ENCODE data around the gene CCDC183. TPM values are rescaled to one million over a fixed set of nuclear protein-coding genes. Genes with fewer than 3 reads are reported as not detected.

The CCDC183 gene
- total RNA-seq, 4 donors from 2014 or later, result 2.0 TPM; not detected in 2

GRCh38 chr9:136854842-136855460 is 58.8 kb downstream of the CCDC183 start:
- H3K4me3 ChIP-seq, result no peak overlapping the region
- peak in 1 of 2 donors; percentile 15 for DNase-seq
- H3K27me3 ChIP-seq, result no peaks in the 10 kb centered on the region
- H3K4me1 ChIP-seq, result peaks cover 4 to 8% of the 10 kb centered on the region in 2 donors
- intact Hi-C loops (cut with DNase I; ENCODE audit: low total_unique reads), result no loop called here
- TF ChIP-seq POLR2A (IDR thresholded peaks at IDR 0.05), result no peak
- TF ChIP-seq CTCF (IDR thresholded peaks at IDR 0.05), result no peak
- no peaks in the 10 kb centered on the region for H3K9me3 ChIP-seq
- H3K27ac ChIP-seq, result no peak overlapping the region
- H3K36me3 ChIP-seq, result no peaks in the 10 kb centered on the region

- no peaks in the 10 kb centered on the region for H3K9me3 ChIP-seq
- H3K36me3 ChIP-seq, result no peaks in the 10 kb centered on the region
- no peaks in the 10 kb centered on the region for H3K27me3 ChIP-seq
- H3K4me3 ChIP-seq, result no peak overlapping the region
- no peak overlapping the region for H3K27ac ChIP-seq
- intact Hi-C loops (cut with DNase I; ENCODE audit: low total_unique reads), result no loop called here
- DNase-seq, result peak in 1 of 2 donors; percentile 16
- peaks cover 0 to 2% of the 10 kb centered on the region in 2 donors for H3K4me1 ChIP-seq
- TF ChIP-seq CTCF (IDR thresholded peaks at IDR 0.05) (no peak), POLR2A (IDR thresholded peaks at IDR 0.05) (no peak)
Measured at GRCh38 chr9:136855461-136856078, 59.4 kb downstream of the CCDC183 start.

GRCh38 chr9:136856079-136856476 is 59.9 kb downstream of the CCDC183 start:
- H3K27ac ChIP-seq, result no peak overlapping the region
- DNase-seq, result peak in 1 of 2 donors; percentile 13
- H3K27me3 ChIP-seq, result no peaks in the 10 kb centered on the region
- intact Hi-C loops (cut with DNase I; ENCODE audit: low total_unique reads), result no loop called here
- H3K4me3 ChIP-seq, result no peak overlapping the region
- no peak for TF ChIP-seq CTCF (IDR thresholded peaks at IDR 0.05)
- no peak for TF ChIP-seq POLR2A (IDR thresholded peaks at IDR 0.05)
- no peaks in the 10 kb centered on the region for H3K9me3 ChIP-seq
- no peaks in the 10 kb centered on the region for H3K36me3 ChIP-seq
- no peaks in the 10 kb centered on the region for H3K4me1 ChIP-seq

- H3K27me3 ChIP-seq, result no peaks in the 10 kb centered on the region
- no peaks in the 10 kb centered on the region for H3K9me3 ChIP-seq
- no peaks in the 10 kb centered on the region for H3K36me3 ChIP-seq
- H3K27ac ChIP-seq, result no peak overlapping the region
- intact Hi-C loops (cut with DNase I; ENCODE audit: low total_unique reads), result no loop called here
- H3K4me3 ChIP-seq, result no peak overlapping the region
- no peaks in the 10 kb centered on the region for H3K4me1 ChIP-seq
- DNase-seq, result no peak
- no peak for TF ChIP-seq POLR2A (IDR thresholded peaks at IDR 0.05)
- no peak for TF ChIP-seq CTCF (IDR thresholded peaks at IDR 0.05)
Measured at GRCh38 chr9:136856541-136857141, 60.5 kb downstream of the CCDC183 start.

GRCh38 chr9:136857166-136857565 is 61.0 kb downstream of the CCDC183 start:
- TF ChIP-seq CTCF (IDR thresholded peaks at IDR 0.05), result no peak
- no peak for TF ChIP-seq POLR2A (IDR thresholded peaks at IDR 0.05)
- no peaks in the 10 kb centered on the region for H3K27me3 ChIP-seq
- no peaks in the 10 kb centered on the region for H3K4me1 ChIP-seq
- no peak overlapping the region for H3K27ac ChIP-seq
- H3K4me3 ChIP-seq, result no peak overlapping the region
- intact Hi-C loops (cut with DNase I; ENCODE audit: low total_unique reads), result no loop called here
- no peaks in the 10 kb centered on the region for H3K36me3 ChIP-seq
- peak in 1 of 2 donors; percentile 16 for DNase-seq
- no peaks in the 10 kb centered on the region for H3K9me3 ChIP-seq

All from uterus (tissue), 4 donors.